A673 (cell line): ENCODE measurements around the gene SMIM36. TPM values are rescaled to one million over a fixed set of nuclear protein-coding genes. Genes with fewer than 3 reads are reported as not detected.
A peak's percentile ranks its signal among the peaks of the same experiment; 100 is the strongest.

ENCODE experiments used
- BruUV-seq: library from RNA; stranded (reverse); fragments of 400-500 nt; replicated peaks from 2 replicates; lab custom pipeline; 2021; lab: Mats Ljungman, UMichigan
- CTCF ChIA-PET: fragments of 300-600 bp; sonication (Branson Sonifier 250); formaldehyde crosslinking; loops from one replicate; lab custom pipeline; 2022; ENCODE audit warnings: antibody characterized with exemption; lab: Charles Lee
- POLR2A ChIA-PET: fragments of 300-600 bp; sonication (Branson Sonifier 250); formaldehyde crosslinking; loops from one replicate; lab custom pipeline; 2022; ENCODE audit warnings: antibody characterized with exemption; ENCODE audit not compliant: low non-redundant PET; lab: Charles Lee
- DNase-seq: peaks from one replicate; pipeline ENCODE4 v3.0.0-alpha.2; 2015; ENCODE audit warnings: low spot score
- H3K27ac ChIP-seq: fragments of 200-600 bp; sonication (generic); 2 replicates; pipeline ENCODE4 v1.5.1; 2016; ENCODE audit warnings: mixed run types, low read depth, mild to moderate bottlenecking, mixed read lengths, antibody characterized with exemption, low read length; ENCODE audit not compliant: poor library complexity, severe bottlenecking
- H3K27me3 ChIP-seq: fragments of 200-600 bp; sonication (generic); replicated peaks from 2 replicates; pipeline ENCODE4 v1.6.1; 2017; ENCODE audit warnings: mixed run types, low read depth, mild to moderate bottlenecking, mixed read lengths, antibody characterized with exemption, low read length; ENCODE audit not compliant: insufficient read depth, poor library complexity
- H3K36me3 ChIP-seq: fragments of 200-600 bp; sonication (generic); 2 replicates; pipeline ENCODE4 v1.6.1; 2016; ENCODE audit warnings: mixed run types, mild to moderate bottlenecking, mixed read lengths, antibody characterized with exemption, low read length; ENCODE audit not compliant: insufficient read depth, poor library complexity, severe bottlenecking
- H3K4me1 ChIP-seq: fragments of 200-600 bp; sonication (generic); 2 replicates; pipeline ENCODE4 v1.6.1; 2017; ENCODE audit warnings: mixed run types, mild to moderate bottlenecking, mixed read lengths, antibody characterized with exemption, low read length; ENCODE audit not compliant: insufficient read depth, poor library complexity, severe bottlenecking
- H3K4me3 ChIP-seq: fragments of 200-600 bp; sonication (generic); 2 replicates; pipeline ENCODE4 v1.5.1; 2016; ENCODE audit warnings: low read depth, mixed run types, mild to moderate bottlenecking, mixed read lengths, low read length; ENCODE audit not compliant: poor library complexity, severe bottlenecking
- H3K9me3 ChIP-seq: fragments of 200-600 bp; sonication (generic); 2 replicates; pipeline ENCODE4 v1.6.1; 2016; ENCODE audit warnings: mixed run types, low read depth, mild to moderate bottlenecking, mixed read lengths, antibody characterized with exemption, low read length; ENCODE audit not compliant: poor library complexity, severe bottlenecking
- EZH2 ChIP-seq: fragments of 200-600 bp; sonication (generic); IDR thresholded peaks from 2 replicates; pipeline ENCODE4 v1.6.1; 2017; ENCODE audit warnings: borderline replicate concordance, low read depth, mild to moderate bottlenecking, mixed read lengths, antibody characterized with exemption, low read length; ENCODE audit not compliant: poor library complexity, severe bottlenecking
- intact Hi-C: fragments of 100-400 bp; cut with micrococcal nuclease; formaldehyde crosslinking; loops from one replicate; pipeline ENCODE4 v1.10.0; 2022; ENCODE audit not compliant: unreplicated experiment
- total RNA-seq: library from RNA; stranded (reverse); gene quantifications from 2 replicates; pipeline ENCODE4 v1.2.3, GENCODE V29; 2021
- TF ChIP-seq, protein P1 (sequence below): fragments of 300-800, 200-600 bp; sonication (generic); conservative IDR thresholded peaks from 2 replicates; pipeline ENCODE4 v1.5.1; 2017; ENCODE audit warnings: low read depth, mild to moderate bottlenecking, antibody characterized with exemption, low read length, moderate library complexity, mixed read lengths

Gene SMIM36
- total RNA-seq, 1 experiment from 2014 or later, result not detected

DNA sequence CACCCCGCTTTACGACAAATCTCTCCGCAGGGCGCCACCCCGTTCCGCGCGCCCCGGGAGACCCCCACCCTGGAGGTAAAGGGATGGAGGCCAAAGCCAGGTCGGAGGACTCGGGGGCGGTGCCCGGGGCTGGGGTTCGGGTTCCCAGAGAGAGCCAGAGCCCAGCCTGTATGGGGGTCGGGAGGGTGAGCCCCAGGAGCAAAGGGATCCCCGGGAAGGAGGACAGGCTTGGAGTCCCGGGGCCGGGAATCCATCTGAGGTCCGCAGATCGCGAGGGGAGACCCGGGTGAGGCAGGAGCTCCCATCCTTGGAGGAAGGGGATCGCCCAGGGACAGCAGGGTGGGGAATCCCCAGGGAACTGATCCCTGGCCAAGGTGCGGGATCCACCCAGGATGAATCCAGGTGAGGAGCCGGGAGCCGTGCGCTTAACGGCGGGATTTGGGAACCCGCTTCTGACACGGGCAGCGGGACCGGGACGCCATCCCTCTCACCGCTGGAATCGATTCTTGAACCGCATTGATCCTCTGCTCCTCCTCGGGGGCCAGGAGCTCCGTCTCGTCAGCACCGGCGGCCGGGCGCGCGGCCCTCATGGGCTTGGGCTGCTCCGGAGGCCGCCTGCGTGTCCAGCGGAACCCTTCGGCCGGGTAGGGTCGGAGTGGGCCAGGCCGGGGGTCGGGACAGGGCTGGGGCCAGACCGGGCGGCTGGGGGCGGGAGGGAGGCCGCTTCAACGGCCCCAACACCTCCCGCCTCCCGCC lies 89.9 kb downstream of the SMIM36 start, which contains the start of gene MMD:
MMD (minus strand) TSS at position 657 of the 756 bp plus-strand sequence; CDS start at position 517, 140 bp downstream.
- BruUV-seq, result no TSS peak
- POLR2A ChIA-PET, result interaction anchor here (0.6 kb wide), 2 partner anchors 10 to 1482 kb away, joined by 4 to 5 read pairs; no protein-coding TSS in a partner anchor
- peaks cover 11% of the 10 kb centered on the region for H3K27me3 ChIP-seq
- CTCF ChIA-PET, result no interaction called here
- peak within 1 kb of the TSS; percentile 79 for H3K27ac ChIP-seq
- intact Hi-C loops, result no loop called here
- H3K4me3 ChIP-seq, result peak within 1 kb of the TSS; percentile 75
- no peak for DNase-seq
- H3K9me3 ChIP-seq, result no peaks in the 10 kb centered on the region
- TF ChIP-seq, protein P1, sequence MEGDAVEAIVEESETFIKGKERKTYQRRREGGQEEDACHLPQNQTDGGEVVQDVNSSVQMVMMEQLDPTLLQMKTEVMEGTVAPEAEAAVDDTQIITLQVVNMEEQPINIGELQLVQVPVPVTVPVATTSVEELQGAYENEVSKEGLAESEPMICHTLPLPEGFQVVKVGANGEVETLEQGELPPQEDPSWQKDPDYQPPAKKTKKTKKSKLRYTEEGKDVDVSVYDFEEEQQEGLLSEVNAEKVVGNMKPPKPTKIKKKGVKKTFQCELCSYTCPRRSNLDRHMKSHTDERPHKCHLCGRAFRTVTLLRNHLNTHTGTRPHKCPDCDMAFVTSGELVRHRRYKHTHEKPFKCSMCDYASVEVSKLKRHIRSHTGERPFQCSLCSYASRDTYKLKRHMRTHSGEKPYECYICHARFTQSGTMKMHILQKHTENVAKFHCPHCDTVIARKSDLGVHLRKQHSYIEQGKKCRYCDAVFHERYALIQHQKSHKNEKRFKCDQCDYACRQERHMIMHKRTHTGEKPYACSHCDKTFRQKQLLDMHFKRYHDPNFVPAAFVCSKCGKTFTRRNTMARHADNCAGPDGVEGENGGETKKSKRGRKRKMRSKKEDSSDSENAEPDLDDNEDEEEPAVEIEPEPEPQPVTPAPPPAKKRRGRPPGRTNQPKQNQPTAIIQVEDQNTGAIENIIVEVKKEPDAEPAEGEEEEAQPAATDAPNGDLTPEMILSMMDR, result no peak
- no peak for TF ChIP-seq EZH2
- H3K4me1 ChIP-seq, result peaks cover 13% of the 10 kb centered on the region
- no peaks in the 10 kb centered on the region for H3K36me3 ChIP-seq

DNA sequence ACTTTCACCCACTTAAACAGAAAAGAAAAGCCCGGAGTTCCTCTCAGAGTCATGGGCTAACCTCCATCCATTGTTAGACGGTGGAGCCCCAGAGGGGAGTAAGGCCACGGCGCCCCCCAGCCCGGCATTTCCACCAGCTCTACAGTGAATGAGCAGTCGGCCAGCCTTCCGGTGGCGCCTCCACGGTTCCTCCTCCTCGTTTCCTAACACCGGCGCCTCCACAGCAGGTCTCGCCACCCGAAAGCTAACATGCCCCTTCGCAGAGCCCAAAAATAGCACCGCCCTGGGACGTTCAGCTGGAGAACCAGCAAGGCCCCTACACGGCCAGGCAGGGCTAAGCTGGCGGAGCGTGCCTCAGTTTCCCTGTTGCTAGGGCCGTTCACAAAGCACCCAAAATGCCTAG lies 90.5 kb downstream of the SMIM36 start:
- BruUV-seq, result no TSS peak
- TF ChIP-seq, protein P1, result no peak
- no peak for TF ChIP-seq EZH2
- CTCF ChIA-PET, result no interaction called here
- intact Hi-C loops, result no loop called here
- DNase-seq, result peak; percentile 32
- peak overlapping the region; percentile 75 for H3K4me3 ChIP-seq
- peak overlapping the region; percentile 79 for H3K27ac ChIP-seq
- H3K9me3 ChIP-seq, result no peaks in the 10 kb centered on the region
- H3K4me1 ChIP-seq, result peaks cover 13% of the 10 kb centered on the region
- H3K36me3 ChIP-seq, result no peaks in the 10 kb centered on the region
- POLR2A ChIA-PET, result no interaction called here
- peaks cover 11% of the 10 kb centered on the region for H3K27me3 ChIP-seq

DNA sequence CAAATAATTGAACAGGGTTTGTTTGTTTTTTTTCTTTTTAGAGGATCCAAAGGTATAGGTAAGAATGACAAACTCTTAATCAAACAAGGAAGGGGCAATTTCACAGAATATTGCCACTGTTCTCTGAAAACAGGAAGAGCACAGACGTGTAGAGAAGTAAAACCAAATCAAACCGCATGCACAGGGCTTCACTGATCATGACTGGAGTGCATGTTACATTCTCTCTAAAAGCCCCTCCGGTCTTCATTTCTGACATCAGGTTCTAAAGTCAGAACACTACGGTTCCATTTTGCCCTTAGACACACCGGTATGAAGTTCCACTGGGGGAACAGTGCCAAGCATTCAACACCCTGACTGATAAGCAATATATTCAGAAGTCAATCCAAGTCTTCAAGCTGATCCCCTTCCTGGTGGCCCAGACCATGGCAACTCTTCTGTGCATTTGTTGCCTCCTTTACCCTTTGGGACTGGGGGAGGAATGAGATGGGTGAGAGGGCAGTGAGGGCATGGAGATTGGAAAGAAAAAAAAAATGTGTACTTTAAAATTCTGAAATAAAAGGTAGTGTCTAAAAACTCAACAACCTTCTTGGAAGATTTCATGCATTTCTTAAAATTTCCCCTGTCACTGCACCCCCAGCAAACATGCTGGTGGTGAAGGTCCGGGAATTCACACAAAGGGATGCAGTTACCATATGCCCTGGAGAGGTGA lies 91.0 kb downstream of the SMIM36 start:
- ChIA-PET CTCF (no interaction called here), POLR2A (no interaction called here)
- Histone ChIP-seq H3K27ac (peak overlapping the region; percentile 79), H3K4me1 (peaks cover 13% of the 10 kb centered on the region), H3K4me3 (peak overlapping the region; percentile 75), H3K36me3 (no peaks in the 10 kb centered on the region), H3K9me3 (no peaks in the 10 kb centered on the region), H3K27me3 (peaks cover 11% of the 10 kb centered on the region)
- intact Hi-C loops, result no loop called here
- BruUV-seq, result TSS peak; percentile 25
- DNase-seq, result no peak
- TF ChIP-seq EZH2, result no peak
- TF ChIP-seq, protein P1, result no peak
